ENCODE data around the gene CNOT8.
A peak's percentile ranks its signal among the peaks of the same experiment; 100 is the strongest.
"Not testable (repeated sequence)": the region's sequence is repeated elsewhere in the genome, so short reads cannot be mapped to it uniquely, and the experiment has no call there.

The CNOT8 gene

GRCh38 chr5:154834053-154834452, 24.4 kb upstream of the CNOT8 start:
- no peak for DNase-seq (ENCODE audit: low read depth in 2 of 2)

- DNase-seq (ENCODE audit: low read depth in 2 of 2): not testable (repeated sequence)
Measured at GRCh38 chr5:154835701-154836052, 22.8 kb upstream of the CNOT8 start.

- no peak for DNase-seq (ENCODE audit: low read depth in 2 of 2)
Measured at GRCh38 chr5:154836225-154836624, 22.2 kb upstream of the CNOT8 start.

GRCh38 chr5:154837009-154837901, 21.2 kb upstream of the CNOT8 start:
- DNase-seq (ENCODE audit: low read depth in 2 of 2): no peak

- DNase-seq (ENCODE audit: low read depth in 2 of 2): no peak
Measured at GRCh38 chr5:154840435-154841272, 17.8 kb upstream of the CNOT8 start.

GRCh38 chr5:154841273-154841661, 17.2 kb upstream of the CNOT8 start:
- DNase-seq (ENCODE audit: low read depth in 2 of 2): no peak

GRCh38 chr5:154842689-154843530, 15.5 kb upstream of the CNOT8 start:
- no peak for DNase-seq (ENCODE audit: low read depth in 2 of 2)

- DNase-seq (ENCODE audit: low read depth in 2 of 2): no peak
Measured at GRCh38 chr5:154844809-154845208, 13.6 kb upstream of the CNOT8 start.

- DNase-seq (ENCODE audit: low read depth in 2 of 2): no peak
Measured at GRCh38 chr5:154849264-154849785, 9.1 kb upstream of the CNOT8 start.

- DNase-seq (ENCODE audit: low read depth in 2 of 2): no peak
Measured at GRCh38 chr5:154849791-154850201, 8.6 kb upstream of the CNOT8 start.

GRCh38 chr5:154850255-154851062, 8.0 kb upstream of the CNOT8 start, which contains the start of gene FAXDC2:
Gene FAXDC2 (minus strand): TSS chr5:154850603. CDS start chr5:154838178, 12,425 bp downstream.
- no peak for DNase-seq (ENCODE audit: low read depth in 2 of 2)

- DNase-seq (ENCODE audit: low read depth in 2 of 2): no peak
Measured at GRCh38 chr5:154851351-154851750, 7.1 kb upstream of the CNOT8 start.

GRCh38 chr5:154857530-154858296, 714 bp upstream of the CNOT8 start:
- DNase-seq (ENCODE audit: low read depth in 2 of 2): peak; percentile 69 to 72

GRCh38 chr5:154858972-154859871, 795 bp downstream of the CNOT8 start:
- no peak for DNase-seq (ENCODE audit: low read depth in 2 of 2)

- DNase-seq (ENCODE audit: low read depth in 2 of 2): no peak
Measured at GRCh38 chr5:154860123-154860522, 1.7 kb downstream of the CNOT8 start.

GRCh38 chr5:154860765-154861164, 2.3 kb downstream of the CNOT8 start:
- DNase-seq (ENCODE audit: low read depth in 2 of 2): no peak

GRCh38 chr5:154861946-154862345, 3.5 kb downstream of the CNOT8 start:
- DNase-seq (ENCODE audit: low read depth in 2 of 2): no peak

GRCh38 chr5:154862766-154863165, 4.3 kb downstream of the CNOT8 start:
- no peak for DNase-seq (ENCODE audit: low read depth in 2 of 2)
